Activated naive CD4-positive, alpha-beta T cell treated with Interleukin-2 at 50 U/mL for 16 hours (primary cell): Measurements from ENCODE around the gene TYMP.

ENCODE experiments used
- DNase-seq: peaks from one replicate; pipeline ENCODE4 v3.0.0-alpha.2; 2020

The TYMP gene, protein sequence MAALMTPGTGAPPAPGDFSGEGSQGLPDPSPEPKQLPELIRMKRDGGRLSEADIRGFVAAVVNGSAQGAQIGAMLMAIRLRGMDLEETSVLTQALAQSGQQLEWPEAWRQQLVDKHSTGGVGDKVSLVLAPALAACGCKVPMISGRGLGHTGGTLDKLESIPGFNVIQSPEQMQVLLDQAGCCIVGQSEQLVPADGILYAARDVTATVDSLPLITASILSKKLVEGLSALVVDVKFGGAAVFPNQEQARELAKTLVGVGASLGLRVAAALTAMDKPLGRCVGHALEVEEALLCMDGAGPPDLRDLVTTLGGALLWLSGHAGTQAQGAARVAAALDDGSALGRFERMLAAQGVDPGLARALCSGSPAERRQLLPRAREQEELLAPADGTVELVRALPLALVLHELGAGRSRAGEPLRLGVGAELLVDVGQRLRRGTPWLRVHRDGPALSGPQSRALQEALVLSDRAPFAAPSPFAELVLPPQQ

DNA sequence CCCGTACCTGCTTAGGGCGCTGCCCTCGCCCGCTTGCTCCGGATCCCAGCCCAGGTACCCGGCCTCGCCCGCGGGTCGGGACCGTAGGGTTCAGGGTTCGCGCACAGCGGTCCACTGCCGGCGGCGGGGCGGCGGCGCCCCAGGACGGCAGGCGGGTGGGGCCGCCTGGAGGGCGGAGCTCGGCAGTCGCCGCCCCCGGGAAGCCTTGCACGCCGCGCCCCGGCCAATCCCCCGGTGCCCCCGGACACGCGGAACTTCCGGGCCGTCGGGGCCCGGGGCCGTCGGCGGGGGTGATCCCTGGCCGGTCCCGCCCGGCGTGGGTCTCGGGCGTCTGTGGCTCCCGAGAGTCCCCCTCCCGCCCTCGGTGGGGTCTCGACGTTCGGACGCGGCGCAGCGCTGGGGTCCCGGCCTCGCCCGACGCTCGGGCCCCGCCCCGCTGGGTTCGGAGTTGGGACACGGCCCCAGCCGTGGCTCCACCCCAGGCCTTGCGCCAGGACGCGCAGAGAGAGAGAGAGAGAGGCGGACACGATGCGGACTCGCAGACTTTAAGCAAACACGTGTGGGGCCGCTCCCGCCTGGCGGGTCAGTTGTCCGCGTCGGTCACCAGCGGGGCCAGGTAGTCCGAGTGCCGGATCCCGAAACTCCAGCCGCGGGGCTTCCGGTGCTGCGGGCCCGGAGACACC is at the start of gene TYMP:
Gene TYMP, minus strand, starts transcription at position 116 of the 683 bp plus-strand sequence. CDS start 303 bp downstream, outside the sequence.
- DNase-seq = peak; percentile 77

DNA sequence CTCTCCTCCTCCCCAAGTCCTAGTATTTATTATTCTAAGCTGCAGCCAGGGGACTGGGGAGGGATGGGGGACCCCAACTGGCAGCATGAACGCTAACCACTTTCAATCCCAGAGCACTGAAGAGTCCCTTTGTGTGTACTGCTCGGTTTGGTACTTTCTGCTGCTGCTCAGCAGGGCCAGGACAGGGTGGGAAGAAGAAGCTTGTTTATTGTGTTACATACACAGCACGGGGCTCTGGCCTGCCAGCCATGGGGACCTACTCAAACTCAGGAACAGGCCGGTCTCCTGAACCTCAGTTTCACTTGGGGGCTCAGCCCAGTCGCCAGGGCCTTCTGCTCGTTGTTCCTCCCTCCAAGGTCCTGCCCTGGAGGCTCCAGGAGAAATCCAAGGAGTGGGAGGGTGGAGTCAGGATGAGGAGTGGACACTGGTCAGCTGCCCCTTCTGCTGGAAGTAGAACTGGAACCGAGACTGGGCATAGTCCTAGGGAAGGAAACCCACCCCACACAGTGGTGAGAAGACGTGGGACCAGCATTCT is 49.0 kb upstream of the TYMP start:
- DNase-seq = no peak

DNA sequence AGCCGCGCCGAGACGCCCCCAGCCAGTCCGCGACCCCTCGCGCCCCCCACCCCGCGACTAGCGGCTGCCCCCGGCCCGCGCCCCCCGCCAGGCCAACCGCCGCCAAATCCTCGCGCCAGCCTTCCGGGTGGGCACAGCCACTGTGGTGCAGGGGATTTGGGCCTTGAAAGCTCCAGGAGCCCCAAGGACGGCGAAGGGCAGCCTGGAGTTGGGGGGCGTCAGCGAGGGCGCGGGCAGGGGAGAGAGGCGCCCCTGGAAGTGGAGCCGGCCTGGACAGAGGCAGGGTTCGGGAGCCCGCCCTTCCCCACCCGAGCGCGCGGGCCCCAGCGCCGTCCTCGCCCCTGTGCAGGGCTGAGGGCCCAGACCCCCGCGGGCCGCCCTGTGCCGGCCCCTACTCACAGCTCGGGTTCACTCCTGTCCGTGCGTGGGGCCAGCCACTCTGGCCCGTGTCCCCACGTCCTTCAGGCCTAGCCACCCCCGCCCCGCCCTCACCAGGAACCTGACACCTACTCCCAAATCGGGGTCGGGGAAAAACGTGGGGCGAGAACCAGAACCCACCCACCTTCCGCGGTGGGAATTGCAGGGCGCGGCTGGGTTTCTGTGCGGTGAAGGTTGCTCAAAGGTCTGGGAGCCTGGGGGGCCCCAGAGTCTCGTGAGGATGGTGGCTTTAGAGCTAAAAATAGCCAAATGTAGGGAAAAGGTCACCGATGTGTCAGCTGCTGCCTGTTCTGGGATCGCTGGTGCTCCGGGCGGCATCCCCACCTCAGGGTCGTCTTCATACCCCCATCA is 48.4 kb upstream of the TYMP start, which contains the start of gene CPT1B:
Gene CPT1B, minus strand, starts transcription at position 441 of the 789 bp plus-strand sequence. CDS start 512 bp downstream, outside the sequence.
- no peak for DNase-seq

DNA sequence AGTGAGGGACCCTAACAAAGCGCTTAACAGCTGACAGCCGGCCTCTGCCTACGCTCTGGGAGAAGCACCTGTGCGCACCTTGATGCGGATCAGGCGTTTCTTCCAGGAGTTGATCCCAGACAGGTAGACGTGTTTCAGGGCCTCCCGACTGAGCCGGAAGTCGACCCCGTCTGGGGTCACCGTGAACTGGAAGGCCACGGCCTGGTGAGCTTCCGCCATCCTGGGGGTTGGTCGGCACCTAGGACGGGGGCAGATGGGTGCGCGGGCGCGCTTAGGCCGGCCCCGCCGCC is 47.8 kb upstream of the TYMP start:
- DNase-seq = no peak

DNA sequence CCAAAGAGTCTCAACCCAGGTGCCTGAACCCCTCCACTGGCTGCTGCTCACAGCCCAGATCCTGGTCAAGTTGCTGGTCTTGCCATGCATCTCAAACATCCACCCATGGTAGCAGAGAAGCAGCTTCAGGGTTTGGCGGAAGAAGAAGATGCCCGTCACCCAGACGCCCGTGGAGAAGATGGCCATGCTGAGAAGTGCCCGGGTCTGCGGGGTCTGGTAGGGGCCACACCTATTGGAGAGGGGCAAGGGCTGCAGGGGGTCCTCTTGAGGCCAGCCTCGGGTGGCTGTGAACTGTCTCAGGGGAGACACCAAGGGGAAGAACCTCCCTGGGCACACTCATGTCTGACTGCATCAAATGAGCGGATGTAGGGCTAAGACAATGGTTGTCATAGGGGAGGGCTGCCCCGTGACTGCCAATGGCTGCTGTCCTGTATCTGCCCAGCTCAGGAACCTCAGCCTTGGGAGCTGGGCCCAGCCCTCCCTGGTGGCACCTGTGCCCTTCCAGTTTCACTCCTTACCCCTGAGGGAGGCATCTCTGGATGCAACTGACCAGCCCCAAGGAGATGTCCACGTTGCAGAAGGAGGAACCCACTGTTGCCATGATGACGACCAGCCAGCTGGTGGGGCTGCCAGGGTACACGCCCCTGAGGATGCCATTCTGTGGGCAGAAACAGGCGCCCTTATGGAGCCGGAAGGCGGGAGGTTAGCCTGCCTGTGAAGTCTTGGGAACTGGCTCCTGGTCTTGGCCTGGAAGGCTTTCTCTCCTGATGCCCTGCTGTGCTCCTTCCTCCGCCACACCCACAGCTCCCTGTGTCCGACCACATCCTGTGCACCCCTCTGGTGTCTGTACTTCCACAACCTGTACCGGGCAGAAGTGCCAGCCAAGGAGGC is 47.2 kb upstream of the TYMP start:
- DNase-seq = no peak

DNA sequence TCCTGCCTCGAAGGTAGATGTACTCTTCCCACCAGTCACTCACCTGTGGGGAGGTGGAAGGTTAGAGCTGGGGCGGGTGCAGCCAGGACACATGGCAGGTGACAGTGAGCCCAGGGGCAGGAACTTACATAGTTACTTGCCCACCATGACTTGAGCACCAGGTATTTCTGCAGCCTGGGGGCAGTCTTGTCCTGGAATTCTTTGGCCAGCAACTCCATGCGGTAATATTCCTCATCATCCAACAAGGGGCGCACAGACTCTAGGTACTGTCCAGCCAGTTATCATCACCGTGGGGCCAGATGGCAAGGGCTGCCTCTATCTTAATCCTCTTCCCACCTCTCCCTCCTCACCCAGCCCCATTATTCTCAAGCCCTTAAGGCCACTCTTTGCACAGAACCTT is 46.3 kb upstream of the TYMP start:
- no peak for DNase-seq

DNA sequence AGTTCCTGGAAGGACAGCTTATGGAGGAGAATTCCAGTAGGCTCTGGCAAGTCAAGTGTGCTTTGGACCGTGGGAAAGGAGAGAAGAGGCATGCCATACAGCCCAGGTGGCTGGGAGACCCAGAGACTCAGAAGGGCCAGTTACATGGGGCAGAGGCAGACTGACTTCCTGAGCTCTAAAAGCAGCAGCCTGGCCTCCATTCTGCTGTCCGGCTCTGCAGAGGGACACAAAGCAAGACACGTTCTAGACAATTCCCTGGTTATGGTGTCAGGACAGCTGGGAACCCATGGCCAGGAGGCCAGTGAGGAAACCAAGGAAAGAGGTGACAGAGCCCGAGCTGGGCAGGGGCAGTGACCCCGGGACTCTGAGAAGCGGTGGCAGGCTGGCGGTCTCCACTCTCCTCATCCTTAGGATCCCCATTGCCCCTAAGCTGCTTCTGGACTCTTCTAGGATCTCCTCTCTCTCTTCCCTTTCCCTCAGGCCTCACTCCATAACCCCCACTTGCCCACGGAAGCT is 45.7 kb upstream of the TYMP start:
- no peak for DNase-seq

DNA sequence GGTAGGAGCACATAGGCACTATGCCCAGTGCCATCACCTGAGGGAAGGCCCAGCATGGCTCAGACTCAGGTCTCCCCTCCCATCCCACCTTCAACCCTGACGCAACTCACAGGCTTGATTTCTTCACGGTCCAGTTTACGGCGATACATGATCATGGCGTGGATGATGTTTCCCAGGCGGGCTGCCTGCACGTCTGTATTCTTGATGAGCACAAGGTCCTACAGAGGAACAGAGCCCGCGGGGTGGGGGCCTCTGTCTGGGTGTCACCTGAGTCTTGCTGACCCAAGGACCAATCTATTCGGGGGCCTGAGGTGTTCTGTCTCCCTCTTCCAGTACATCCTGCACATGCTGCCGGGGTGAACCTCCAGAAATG is 44.6 kb upstream of the TYMP start:
- DNase-seq = no peak

DNA sequence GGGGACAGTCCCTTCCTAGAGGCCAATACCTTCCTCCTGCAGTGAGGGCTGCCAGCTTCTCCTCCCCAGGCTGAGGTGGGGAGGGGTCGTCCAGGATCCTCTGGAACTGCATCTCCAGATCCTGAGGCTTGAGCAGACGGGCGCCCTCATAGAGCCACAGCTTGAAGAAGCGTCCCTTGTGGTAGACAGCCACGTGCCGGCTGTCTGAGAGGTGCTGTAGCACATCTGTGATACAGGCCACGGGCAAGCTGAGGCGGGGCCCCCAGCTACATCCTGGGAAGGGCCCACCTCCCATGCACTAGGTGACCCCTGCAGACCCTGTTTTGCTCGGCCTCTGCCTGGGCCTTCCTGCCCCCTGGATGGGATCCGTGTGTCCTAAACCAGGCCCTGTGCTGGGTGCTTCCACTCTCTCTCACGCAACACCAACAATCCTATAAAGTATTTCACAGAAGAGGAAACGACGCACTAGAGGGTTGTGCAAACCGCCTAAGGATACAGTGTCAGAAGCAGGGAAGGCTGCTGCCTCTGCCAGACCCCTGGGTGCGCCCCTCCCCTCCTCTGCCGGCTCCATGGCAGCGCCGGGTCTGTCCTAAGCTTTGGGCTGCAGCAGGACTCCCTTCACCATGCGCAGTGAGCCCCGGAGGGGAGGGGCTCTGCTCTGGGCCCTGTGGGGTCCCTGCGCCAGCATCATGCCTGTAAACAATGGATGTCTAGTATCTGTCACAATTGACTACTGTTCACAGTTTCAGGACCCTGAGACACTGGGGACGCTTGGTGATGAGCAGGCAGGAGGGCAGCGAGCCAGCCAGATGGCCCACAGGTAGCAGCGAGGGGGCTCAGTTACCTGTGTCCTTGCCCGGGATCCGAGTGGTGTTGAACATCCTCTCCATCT is 43.9 kb upstream of the TYMP start:
- no peak for DNase-seq

DNA sequence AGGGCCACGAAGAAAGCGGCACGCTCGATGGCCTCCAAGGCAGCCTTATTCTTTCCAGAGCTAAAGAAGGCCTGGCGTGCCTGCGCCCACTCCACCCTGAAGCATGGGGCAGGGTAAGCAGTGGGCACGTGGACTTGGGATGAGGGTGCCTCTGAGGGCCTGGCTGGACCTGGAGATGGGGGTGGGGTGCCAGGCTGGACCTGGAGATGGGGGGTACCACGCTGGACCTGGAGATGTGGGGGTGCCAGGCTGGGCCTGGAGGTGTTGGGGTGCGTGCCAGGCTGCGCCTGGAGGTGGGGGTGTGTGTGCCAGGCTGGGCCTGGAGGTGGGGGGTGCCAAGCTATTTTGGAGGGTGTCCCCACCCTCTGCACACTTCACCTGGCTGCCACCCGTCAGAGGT is 43.2 kb upstream of the TYMP start:
- no peak for DNase-seq

DNA sequence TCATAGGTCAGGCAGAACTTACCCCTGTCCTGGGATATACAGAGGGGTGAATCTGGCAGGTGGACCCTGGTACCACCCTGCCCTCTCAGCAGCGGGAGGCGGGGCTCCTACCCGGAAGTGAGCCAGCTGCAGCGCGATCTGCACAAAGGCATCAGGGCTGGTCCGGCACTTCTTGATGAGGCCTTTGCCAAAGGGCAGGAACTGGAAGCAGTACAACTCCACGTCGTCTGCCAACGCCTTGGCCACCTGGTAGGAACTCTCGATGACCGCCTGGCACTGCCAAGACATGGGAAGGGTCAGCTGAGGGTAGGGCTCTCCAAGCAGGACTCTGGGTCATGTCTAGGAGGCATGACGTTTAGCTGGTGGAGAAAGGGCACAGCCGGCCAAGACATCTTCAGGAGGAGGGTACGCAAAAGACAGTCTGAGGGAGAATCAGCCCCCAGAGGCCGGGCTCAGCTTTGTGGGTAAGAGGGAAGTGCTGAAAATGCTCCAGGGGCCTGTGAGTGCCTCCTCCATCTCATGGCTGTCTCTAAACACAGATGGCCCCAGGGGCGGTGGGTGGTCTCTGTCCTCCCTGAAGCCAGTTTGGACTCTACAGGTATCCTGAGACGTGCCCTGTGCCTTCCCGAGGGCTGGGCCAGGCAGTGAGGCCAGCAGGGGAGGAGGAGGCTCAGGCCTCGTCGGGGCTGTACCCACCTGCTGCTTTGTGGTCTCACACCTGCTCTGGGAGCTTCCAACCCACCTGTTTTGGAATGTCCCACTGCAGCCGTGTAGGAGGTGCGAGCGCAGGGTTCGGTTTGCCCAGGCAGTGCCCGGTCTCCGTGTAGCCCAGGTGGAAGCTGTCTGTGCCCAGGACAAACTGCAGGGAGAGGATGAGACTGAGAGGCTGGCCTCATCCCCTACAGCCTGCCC is 41.7 kb upstream of the TYMP start:
- no peak for DNase-seq

DNA sequence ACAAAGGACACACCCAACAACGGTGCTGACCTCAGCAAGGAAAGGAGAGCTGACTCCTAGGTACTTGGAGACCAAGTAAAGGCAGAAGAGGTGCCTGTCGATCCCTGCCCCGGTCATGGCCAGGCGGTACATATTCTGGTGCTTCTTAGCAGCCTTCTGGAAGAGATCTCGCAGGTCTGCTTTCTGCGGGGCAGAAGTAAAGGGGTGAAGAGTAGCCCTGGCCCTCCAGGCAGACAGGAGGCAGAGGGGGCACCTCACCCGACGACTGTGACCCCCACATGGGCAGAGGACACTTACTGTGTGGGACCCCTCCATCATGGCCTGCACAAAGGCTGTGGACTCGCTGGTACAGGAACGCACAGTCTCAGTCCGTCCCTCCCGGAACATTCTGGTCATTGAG is 41.0 kb upstream of the TYMP start:
- no peak for DNase-seq

DNA sequence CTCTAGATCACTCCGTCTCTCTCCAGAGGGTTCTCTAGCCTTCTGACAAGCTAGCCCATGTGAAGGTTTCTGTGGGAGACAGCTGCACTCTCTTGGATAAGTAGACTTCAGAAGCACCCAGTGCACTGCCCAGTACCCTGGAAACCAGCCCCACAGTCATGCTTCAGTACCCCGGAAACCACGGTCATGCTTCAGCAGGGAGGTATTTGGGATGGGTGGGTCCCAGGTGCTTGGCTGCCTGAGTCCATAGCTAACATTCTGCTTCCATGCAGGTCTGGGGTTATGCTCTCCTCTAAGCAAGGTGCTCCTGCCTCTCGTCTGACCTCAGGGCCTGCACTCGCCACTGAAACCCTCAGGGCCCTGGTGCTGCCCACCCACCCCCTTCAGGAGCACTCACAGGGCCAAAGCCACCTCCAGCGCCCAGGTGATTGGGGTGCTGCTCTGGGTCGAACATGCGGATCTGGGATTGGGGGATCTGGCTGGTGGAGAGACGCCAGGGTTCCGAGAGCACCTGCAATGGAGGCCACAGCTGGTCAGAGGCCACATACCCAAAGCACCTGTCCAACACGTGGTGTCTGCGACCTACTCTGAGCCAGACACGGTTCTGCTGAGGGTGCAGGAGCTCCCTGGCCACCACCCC is 40.2 kb upstream of the TYMP start:
- DNase-seq = no peak

DNA sequence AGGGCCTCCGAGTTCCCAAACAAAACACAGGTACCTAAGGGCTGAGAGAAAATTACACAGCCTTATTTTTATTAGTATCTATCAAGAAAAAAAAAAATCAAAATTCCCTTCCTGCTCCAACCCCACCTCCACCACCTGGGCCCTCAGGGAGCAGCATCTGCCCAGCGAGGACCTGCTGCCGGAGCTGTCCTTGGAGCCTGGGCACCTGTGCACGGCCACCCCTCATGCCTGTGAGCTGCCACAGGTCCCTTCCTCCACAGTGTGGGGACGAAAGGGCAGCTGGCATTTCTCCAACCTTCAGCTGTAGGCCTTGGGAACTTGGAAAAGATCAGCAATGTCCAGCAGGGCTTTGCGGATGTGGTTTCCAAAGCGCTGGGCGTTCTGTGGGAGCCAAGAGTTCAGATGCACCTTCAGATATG is 39.2 kb upstream of the TYMP start:
- no peak for DNase-seq

DNA sequence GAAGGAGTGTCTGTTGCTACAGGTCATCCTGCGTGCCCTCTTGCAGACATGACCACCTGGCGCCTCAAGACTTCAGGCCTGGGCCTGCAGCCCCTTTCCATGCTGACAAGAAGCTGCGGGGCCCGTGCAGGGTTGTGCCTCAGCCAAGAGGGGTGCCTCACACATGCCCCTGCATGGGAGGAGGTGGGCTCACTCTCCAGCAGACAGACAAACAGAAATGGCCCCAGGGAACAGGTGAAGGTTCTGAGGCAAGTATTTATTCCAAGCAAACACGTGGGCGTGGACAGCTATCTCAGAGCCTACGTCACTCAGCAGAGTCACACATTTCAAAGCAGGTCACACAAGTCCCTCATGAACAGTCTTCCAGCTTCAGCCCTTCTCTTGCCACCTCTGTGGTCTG is 38.8 kb upstream of the TYMP start:
- DNase-seq = no peak

DNA sequence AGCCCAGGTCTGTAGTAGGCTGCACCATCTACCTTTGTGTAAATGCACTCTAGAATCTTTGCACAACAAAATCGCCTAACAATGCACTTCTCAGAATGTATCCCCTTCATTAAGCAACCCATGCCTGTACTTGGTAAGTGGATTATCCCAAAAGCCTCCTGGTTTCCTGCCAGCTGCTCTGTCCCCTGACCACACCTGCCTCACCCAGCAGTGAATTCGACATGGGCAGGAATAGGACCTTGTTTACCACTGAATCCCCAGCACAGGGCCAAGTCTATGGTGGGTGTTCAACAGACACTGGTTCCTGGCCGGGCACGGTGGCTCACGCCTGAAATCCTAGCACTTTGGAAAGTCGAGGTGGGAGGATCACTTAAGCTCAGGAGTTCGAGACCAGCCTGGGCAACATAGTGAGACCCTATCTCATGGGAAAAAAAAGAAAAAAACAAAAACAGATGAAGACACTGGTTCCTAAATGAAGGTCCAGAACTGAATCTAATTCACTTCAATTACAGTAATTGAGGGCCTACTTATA is 38.0 kb upstream of the TYMP start:
- DNase-seq = no peak

DNA sequence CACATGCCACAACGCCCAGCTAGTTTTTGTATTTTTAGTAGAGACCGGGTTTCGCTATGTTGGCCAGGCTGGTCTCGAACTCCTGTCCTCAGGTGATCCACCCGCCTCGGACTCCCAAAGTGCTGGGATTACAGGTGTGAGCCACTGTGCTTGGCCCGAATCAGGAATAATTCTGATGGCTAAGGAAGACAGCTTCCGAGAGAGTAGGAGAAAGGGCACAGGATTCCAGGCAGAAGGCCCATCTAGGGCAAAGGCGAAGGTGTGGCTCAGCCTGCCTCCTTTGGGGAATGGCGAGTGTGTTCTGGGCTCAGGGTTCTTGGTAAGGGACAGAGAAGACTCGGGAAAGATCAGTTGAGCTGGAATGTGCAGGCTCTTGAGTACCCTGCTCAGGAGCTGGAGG is 34.5 kb upstream of the TYMP start:
- DNase-seq = no peak

DNA sequence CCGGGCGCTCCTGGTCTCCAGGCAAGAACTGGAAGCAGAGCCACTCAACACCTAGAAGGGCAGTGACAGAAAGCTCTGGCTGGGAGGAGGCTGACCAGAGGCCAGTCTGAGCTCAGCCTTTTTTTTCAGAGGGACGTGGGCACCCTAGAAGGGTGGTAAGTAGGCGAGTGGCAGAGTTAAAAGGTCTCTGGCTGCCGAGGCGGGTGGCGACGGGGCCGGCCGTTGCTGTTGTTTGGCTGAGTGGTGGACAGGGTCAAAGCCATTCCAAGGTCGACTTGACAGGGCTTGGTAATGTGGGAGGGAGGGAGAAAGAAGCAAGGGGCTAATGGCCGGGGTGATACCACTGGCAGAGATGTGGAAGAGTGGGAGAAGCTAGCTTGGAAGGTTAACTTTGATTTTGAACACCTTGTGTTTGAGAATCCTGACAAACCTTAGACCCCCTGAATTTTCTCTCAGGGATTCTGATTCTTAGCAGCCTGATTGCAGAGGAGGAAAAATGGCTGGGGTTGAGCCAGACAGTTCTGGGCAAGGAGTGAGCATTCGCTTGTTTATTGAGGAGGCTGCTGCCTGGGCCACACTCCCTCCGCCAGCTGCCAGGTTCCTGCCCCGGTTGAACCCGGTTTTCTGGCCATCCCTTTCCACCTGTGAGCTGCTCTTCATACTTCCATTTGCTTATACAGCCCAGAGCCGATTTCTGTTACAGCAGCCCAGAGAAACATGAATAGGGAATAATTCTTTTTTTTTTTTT is 33.8 kb upstream of the TYMP start:
- no peak for DNase-seq
